Lower lobe of right lung (tissue), 2 donors: ENCODE results near the gene CSAD. TPM values are rescaled to one million over a fixed set of nuclear protein-coding genes. Genes with fewer than 3 reads are reported as not detected.

Experiments used
- ATAC-seq, 2 donors: fragments of 200-7000 bp; cut with Tn5 transposase; one replicate each; pipeline ENCODE4 v1.9.1; 2020 to 2022; ENCODE audit warnings: mild to moderate bottlenecking in 2 of 2, moderate library complexity in 2 of 2
- DNase-seq: peaks from one replicate; pipeline ENCODE4 v3.0.0-alpha.2; 2020
- H3K27ac ChIP-seq: fragments of 200-600 bp; one replicate; pipeline ENCODE4 v1.8.0; 2022
- H3K27me3 ChIP-seq: fragments of 200-600 bp; one replicate; pipeline ENCODE4 v1.8.0; 2022; ENCODE audit warnings: low read depth
- H3K36me3 ChIP-seq: fragments of 200-600 bp; one replicate; pipeline ENCODE4 v1.8.0; 2022; ENCODE audit warnings: mild to moderate bottlenecking
- H3K4me1 ChIP-seq: fragments of 200-600 bp; one replicate; pipeline ENCODE4 v1.8.0; 2022
- H3K4me3 ChIP-seq: fragments of 200-600 bp; one replicate; pipeline ENCODE4 v1.8.0; 2022; ENCODE audit warnings: mild to moderate bottlenecking
- H3K9me3 ChIP-seq: fragments of 200-600 bp; one replicate; pipeline ENCODE4 v1.8.0; 2022
- intact Hi-C: fragments of 100-400 bp; cut with DNase I; formaldehyde crosslinking; loops from one replicate; pipeline ENCODE4 v1.11.0; 2022
- total RNA-seq: library from RNA; stranded (reverse); fragmentation: NEBNext Ultra II Directional; extraction: Animal tissue kit (Norgen Biotek cat#: 25700); gene quantifications from one replicate; pipeline ENCODE4 v1.2.1, GENCODE V29; 2021
- TF ChIP-seq, protein P1 (sequence below): fragments of 200-600 bp; IDR thresholded peaks from one replicate; pipeline ENCODE4 v1.8.0; 2022; ENCODE audit warnings: antibody characterized with exemption, mild to moderate bottlenecking
- donor health status: DM: no; HTN: yes; CAD: no; lungs with severe emphysema.

CSAD gene
- total RNA-seq, 1 donor from 2014 or later, result 39.2 TPM

- peak; percentile 23 to 40 for ATAC-seq
- intact Hi-C loops, result no loop called here
- no peak for DNase-seq
- Histone ChIP-seq H3K27ac (no peak overlapping the region), H3K4me3 (no peak overlapping the region), H3K36me3 (peaks cover 7% of the 10 kb centered on the region), H3K9me3 (no peaks in the 10 kb centered on the region), H3K4me1 (peaks cover 19% of the 10 kb centered on the region), H3K27me3 (no peaks in the 10 kb centered on the region)
- TF ChIP-seq, protein P1, sequence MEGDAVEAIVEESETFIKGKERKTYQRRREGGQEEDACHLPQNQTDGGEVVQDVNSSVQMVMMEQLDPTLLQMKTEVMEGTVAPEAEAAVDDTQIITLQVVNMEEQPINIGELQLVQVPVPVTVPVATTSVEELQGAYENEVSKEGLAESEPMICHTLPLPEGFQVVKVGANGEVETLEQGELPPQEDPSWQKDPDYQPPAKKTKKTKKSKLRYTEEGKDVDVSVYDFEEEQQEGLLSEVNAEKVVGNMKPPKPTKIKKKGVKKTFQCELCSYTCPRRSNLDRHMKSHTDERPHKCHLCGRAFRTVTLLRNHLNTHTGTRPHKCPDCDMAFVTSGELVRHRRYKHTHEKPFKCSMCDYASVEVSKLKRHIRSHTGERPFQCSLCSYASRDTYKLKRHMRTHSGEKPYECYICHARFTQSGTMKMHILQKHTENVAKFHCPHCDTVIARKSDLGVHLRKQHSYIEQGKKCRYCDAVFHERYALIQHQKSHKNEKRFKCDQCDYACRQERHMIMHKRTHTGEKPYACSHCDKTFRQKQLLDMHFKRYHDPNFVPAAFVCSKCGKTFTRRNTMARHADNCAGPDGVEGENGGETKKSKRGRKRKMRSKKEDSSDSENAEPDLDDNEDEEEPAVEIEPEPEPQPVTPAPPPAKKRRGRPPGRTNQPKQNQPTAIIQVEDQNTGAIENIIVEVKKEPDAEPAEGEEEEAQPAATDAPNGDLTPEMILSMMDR, result no peak
Observed at GRCh38 chr12:53195516-53196420, 15.0 kb upstream of the CSAD start.

DNA sequence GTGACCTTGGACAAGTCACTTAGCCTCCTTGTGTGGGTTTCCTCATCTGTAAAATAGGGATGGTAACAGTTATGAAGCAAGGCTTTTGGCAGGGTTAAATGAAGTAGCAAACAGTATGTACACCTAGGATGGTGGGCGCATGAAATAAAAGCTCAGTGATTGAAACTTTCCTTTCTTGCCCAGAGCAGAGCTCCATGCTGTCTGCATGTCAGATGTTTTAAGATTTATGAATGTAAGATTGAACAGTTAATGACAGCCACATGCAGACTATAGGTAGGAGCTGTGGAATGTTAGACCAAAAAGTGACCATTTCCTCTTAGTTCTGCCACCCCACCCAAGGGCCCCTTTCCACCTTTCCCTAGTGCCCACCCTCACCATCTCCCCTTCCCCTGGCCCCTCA lies 14.2 kb upstream of the CSAD start:
- ATAC-seq (no peak), DNase-seq (no peak)
- no peak overlapping the region for H3K27ac ChIP-seq
- peaks cover 14% of the 10 kb centered on the region for H3K4me1 ChIP-seq
- no peak overlapping the region for H3K4me3 ChIP-seq
- intact Hi-C loops, result no loop called here
- no peaks in the 10 kb centered on the region for H3K9me3 ChIP-seq
- no peaks in the 10 kb centered on the region for H3K27me3 ChIP-seq
- TF ChIP-seq, protein P1, result no peak
- H3K36me3 ChIP-seq, result peaks cover 8% of the 10 kb centered on the region

DNA sequence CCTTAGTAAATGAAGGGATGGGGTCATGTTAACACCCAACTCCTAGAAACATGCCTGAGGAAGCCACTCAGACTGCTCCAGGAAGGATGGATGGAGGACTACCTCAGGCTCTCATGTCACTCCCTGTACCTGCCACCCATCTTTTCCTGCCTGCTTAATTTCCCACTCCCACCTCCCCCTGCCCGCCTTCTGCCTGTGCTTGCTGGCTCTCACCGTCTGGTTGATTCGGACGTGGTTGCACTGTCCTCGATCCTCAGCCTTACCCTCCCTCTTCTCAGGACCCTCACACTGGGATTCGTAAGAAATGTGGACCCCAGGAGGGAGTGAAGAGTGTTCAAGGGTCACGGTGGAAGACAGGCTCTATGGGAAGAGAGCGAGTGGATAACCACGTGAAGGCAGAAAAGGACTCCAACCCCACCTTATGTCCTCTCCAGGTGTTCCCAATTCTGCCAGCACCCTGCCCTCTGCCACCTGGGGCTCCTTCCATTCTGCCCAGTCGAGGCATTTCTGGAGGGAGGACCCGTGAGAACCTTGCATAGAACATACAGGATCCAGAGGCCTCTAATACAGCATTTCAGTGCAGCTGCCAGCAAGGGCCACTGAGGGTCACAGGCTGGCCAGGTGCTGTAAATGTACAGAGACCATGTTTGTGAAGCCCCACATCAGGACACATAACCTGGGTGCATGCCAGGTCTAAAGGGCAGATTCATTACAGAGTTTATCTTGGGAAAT lies 13.4 kb upstream of the CSAD start:
- intact Hi-C loops, result no loop called here
- Histone ChIP-seq H3K27ac (no peak overlapping the region), H3K4me3 (no peak overlapping the region), H3K9me3 (no peaks in the 10 kb centered on the region), H3K27me3 (no peaks in the 10 kb centered on the region), H3K4me1 (peaks cover 14% of the 10 kb centered on the region), H3K36me3 (peaks cover 8% of the 10 kb centered on the region)
- DNase-seq, result no peak
- TF ChIP-seq, protein P1, result no peak
- ATAC-seq, result no peak

DNA sequence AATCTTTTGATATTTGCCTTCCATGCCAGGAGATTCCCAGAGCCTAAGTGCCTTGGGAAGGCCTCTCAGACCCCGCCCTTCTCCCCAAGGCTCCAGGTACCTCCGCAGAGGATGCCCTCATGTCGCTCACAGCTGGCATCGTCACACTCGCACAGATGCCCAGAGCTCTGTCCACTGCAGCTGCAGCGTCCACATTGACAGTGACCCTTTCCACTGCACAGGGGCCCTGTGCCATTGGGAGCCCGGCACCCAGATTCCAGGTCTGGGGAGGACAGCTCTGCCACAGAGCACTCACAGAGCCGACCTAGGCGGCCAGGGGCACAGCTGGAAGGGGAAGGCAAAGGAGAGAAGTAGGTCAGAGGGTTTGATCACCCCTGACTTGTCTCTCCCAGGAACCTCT lies 12.3 kb upstream of the CSAD start:
- TF ChIP-seq, protein P1, result no peak
- no peak for ATAC-seq
- Histone ChIP-seq H3K27me3 (no peaks in the 10 kb centered on the region), H3K4me1 (peaks cover 11% of the 10 kb centered on the region), H3K9me3 (no peaks in the 10 kb centered on the region), H3K36me3 (peaks cover 18% of the 10 kb centered on the region), H3K4me3 (no peak overlapping the region), H3K27ac (no peak overlapping the region)
- DNase-seq, result no peak
- intact Hi-C loops, result no loop called here

GRCh38 chr12:53192531-53193021 lies 11.9 kb upstream of the CSAD start:
- no peak for DNase-seq
- intact Hi-C loops, result no loop called here

More at GRCh38 chr12:53192531-53193021, 11.9 kb upstream of the CSAD start:
- H3K4me1 ChIP-seq, result peaks cover 7% of the 10 kb centered on the region
- TF ChIP-seq, protein P1, result no peak
- H3K36me3 ChIP-seq, result peaks cover 23% of the 10 kb centered on the region
- no peak overlapping the region for H3K27ac ChIP-seq
- no peaks in the 10 kb centered on the region for H3K9me3 ChIP-seq
- no peaks in the 10 kb centered on the region for H3K27me3 ChIP-seq
- no peak overlapping the region for H3K4me3 ChIP-seq
- ATAC-seq, result no peak
